ENCODE measurements around the gene MAPK8IP2.
A peak's percentile ranks its signal among the peaks of the same experiment; 100 is the strongest.
"Not testable (repeated sequence)": the region's sequence is repeated elsewhere in the genome, so short reads cannot be mapped to it uniquely, and the experiment has no call there.

MAPK8IP2 gene

GRCh38 chr22:50605613-50606074 lies 5.1 kb downstream of the MAPK8IP2 start:
- TF ChIP-seq CTCF (IDR thresholded peaks at IDR 0.05; ENCODE audit: extremely low read depth, missing control alignments), result no peak
- DNase-seq (ENCODE audit: low spot score), result peak; percentile 33

DNA sequence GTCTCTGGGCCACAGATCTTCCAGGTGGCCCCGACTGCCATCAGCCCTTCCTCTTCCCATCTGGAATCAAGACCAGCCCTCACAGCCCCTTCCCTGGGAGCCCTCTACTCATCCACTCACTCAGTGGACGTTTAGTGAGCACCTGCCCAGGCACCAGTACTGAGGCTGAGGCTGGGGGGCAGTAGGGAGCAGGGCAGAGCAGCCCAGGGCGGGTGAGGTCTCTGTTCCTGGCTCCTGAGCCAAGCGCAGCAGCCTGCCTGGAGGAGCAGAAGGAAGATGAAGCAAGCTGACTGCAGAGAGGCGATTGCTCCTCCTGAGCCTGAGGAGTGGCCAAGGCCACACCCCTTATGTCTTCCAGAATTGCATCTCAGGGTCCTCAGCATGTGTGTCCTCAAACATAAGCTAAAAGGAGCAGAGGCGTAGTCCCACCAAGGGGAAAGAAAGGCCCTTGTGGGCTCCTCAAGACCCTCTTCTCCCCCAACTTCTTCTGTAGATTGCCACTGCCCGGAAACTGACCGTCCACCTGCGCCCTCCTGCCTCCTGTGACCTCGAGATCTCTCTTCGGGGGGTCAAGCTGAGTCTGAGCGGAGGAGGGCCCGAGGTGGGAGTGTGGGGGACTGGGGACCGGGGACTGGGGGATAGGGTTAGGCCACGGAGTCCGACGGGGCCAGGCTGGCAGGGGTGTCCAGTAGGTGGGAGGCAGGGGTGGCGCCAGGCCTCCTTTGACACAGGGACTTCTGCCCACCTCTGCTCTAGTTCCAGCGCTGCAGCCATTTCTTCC lies 5.8 kb downstream of the MAPK8IP2 start:
- no peak for TF ChIP-seq CTCF (IDR thresholded peaks at IDR 0.05; ENCODE audit: extremely low read depth, missing control alignments)
- peak; percentile 45 for DNase-seq (ENCODE audit: low spot score)

DNA sequence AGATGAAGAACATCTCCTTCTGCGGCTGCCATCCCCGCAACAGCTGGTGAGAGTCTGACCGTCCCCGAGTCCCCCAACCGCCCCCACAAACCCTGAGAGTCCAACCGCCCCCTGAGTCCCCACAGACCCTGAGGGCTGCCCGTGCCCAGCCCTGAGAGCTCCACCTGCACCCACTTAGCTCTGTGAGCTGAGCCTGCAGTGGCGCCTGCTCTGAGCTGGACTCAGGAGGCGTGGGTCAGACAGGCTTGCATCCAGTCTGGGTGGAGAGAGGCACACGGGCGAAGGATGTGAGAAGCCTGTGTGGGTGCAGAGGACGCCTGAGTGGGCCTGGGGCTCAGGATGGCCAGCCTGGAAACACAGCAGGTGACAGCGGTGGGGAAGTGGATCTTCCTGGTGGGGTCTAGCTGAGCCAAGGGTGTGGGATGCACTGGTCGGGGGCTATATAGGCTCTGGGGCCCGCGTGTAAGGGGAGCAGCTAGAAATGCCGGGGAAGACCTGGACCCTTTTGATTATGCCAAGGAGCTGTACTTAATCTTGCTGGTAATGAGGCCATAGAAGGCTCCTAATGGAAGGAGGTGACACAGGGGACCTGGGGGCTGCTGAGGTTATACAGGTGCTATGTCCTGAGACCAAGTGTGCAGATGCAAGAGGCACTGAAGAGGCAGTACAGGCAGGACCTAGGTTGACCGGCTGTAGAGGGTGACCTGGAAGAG lies 6.5 kb downstream of the MAPK8IP2 start:
- no peak for TF ChIP-seq CTCF (IDR thresholded peaks at IDR 0.05; ENCODE audit: extremely low read depth, missing control alignments)
- no peak for DNase-seq (ENCODE audit: low spot score)

- DNase-seq (ENCODE audit: low spot score), result no peak
- TF ChIP-seq CTCF (IDR thresholded peaks at IDR 0.05; ENCODE audit: extremely low read depth, missing control alignments), result no peak
Measured at GRCh38 chr22:50607659-50608020, 7.0 kb downstream of the MAPK8IP2 start.

DNA sequence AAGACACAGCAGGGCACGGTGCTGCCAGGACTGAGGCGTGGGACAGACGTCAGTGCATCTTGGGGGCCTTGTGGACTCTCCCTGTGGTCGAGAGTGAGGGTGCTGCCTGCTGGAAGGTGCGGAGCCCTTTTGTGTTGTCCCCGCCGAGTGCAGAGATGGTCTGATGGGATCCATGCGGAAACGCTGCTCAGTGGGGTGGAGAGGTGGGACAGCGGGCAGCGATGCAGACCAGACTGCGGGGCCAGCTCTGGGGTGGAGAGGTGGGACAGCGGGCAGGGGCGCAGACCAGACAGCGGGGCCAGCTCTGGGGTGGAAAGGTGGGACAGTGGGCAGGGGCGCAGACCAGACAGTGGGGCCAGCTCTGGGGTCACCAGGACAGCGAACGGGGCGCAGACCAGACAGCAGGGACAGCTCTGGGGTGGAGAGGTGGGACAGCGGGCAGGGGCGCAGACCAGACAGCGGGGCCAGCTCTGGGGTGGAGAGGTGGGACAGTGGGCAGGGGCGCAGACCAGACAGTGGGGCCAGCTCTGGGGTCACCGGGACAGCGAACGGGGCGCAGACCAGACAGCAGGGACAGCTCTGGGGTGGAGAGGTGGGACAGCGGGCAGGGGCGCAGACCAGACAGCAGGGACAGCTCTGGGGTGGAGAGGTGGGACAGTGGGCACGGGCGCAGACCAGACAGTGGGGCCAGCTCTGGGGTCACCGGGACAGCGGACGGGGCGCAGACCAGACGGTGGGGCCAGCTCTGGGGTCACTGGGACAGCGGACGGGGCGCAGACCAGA lies 7.7 kb downstream of the MAPK8IP2 start:
- not testable (repeated sequence) for DNase-seq (ENCODE audit: low spot score)

GRCh38 chr22:50608996-50609395 lies 8.4 kb downstream of the MAPK8IP2 start:
- no peak for TF ChIP-seq CTCF (IDR thresholded peaks at IDR 0.05; ENCODE audit: extremely low read depth, missing control alignments)
- DNase-seq (ENCODE audit: low spot score), result no peak

GRCh38 chr22:50609599-50609998 lies 9.0 kb downstream of the MAPK8IP2 start:
- DNase-seq (ENCODE audit: low spot score), result no peak
- TF ChIP-seq CTCF (IDR thresholded peaks at IDR 0.05; ENCODE audit: extremely low read depth, missing control alignments), result no peak
